HG03469 (cell line): ENCODE measurements around the gene XPA.
"Not testable (repeated sequence)": the region's sequence is repeated elsewhere in the genome, so short reads cannot be mapped to it uniquely, and the experiment has no call there.

Source experiments
- ATAC-seq: cut with Tn5 transposase; IDR thresholded peaks from one replicate; pipeline ENCODE4 v1.9.1; 2021; ENCODE audit warnings: mild to moderate bottlenecking, moderate library complexity, moderate number of reproducible peaks; ENCODE audit not compliant: unreplicated experiment

Gene XPA

GRCh38 chr9:97704345-97704677 lies 7.2 kb upstream of the XPA start:
- no peak for ATAC-seq

GRCh38 chr9:97703437-97704344 lies 6.6 kb upstream of the XPA start:
- ATAC-seq: no peak

GRCh38 chr9:97699824-97700223 lies 2.7 kb upstream of the XPA start:
- ATAC-seq: not testable (repeated sequence)

GRCh38 chr9:97699281-97699680 lies 2.1 kb upstream of the XPA start:
- ATAC-seq: not testable (repeated sequence)

GRCh38 chr9:97698865-97699264 lies 1.7 kb upstream of the XPA start:
- no peak for ATAC-seq

DNA sequence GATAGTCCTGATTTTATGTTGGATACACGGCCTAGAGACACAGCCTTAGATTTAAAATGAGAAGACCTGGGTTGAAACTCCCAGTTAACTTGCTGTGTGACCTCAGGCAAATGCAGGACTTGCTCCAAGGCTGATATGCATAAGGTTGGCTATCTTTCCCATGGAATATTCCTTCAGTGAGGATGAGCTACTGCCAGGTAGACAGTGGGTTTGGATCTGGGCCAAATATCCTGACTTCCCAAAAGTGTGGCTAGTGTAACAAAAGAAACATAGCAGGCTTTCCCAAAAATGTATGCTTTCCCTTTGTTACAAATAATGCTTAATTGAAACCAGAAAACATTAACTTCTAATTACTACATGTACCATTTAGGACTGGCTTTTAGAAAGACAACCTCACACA lies 697 bp upstream of the XPA start:
- no peak for ATAC-seq

DNA sequence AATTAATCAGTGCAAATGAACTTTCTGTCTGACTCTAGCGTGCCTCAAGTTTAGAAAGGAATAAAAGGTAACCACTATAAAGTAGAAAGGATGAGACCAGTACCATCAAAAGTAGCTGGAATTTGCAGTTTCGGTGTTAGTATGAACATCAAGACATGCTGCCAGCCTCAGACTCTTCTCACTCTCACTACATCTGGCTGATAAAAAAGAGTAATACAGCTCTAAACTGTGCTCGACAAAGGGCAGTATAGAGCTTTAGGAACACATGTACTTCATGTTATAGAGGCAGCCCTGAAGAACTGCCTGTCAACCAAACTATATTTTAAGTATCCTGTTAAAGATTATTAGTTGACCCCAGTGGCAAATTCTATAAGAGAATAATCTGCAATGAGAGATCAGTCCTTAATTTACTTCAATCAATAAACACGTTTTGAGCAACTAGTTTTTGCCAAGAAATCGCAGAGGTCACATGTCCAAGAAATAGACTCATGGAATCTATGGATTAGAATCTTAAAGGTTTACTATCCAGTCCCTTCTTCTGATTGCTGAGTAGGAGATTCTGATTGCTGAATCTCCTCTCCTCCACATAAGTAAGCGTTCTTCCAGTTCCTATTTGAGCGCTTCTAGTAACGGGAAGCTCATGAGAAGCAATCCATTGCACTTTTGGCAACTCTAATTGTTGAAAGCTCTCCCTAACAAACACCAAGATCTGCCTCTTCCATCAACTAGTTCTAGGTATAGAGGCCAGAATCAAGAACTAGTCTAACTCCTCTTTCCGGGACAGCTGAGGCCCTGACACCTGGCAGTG lies 941 bp downstream of the XPA start:
- no peak for ATAC-seq

DNA sequence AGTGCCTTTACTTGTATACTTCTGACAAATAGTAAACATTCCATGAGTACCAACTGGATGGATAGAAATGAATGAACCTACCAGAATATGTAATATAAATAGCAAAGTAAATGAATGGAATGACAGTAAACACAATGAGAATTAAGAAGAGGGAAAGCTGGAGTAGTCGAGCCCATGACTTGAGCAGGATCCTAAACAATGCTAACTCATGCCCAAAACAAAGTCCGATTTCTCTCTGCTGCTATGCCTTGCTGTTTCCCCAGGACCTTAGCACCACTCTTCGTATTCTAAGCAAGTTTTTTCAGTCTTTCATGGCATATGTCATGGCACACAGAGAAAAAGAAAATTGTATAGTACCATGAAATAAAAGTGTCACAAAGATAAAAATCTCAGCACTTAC lies 1.8 kb downstream of the XPA start:
- ATAC-seq: no peak

DNA sequence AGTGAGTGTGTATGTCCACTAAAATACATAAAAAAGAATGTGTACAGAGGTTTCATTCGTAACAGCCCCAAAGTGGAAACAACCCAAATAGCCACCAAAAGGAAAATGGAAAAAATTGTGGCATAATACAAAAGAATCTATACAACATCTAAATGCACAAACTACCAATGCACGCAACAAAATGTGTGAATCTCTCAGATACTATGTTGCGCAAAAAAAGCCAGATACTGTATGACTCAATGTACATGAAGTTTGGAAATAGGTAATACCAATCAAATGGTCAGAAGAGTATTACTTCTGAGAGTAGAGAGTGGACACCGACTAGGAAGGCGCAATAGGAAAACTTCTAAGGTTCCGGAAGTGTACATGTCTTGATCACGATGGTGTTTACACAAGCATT lies 2.4 kb downstream of the XPA start:
- no peak for ATAC-seq

DNA sequence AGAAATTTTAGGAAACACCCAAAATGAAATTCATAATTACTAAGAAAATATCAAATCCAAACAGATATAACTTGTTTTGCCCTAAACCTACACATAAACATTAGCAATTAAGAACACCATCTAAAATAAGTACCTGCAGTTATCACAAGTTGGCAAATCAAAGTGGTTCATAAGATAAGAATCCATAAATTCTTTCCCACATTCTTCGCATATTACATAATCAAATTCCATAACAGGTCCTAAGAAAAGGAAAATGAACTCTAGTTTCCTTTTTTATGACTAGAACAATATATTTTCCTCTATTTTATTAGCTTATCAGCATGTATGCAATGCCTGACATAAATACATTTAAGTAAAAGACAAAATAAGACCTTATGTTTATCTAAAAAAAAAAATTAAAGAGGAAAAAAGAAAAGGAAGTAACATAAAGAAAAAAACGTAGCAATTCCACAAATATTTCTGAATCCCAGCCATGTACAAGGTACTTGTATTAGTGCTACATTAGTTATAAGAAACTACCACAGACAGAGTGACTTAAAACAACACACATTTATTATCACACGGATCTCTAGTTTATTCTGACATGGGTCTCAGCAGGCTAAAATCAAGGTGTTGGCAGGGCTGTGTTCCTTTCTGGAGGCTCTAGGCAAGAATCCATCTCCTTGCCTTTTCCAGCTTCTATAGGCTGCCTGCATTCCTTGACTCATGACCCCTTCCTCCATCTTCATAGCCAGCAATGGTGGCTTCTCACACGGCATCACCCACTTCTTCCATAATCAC lies 7.5 kb downstream of the XPA start:
- ATAC-seq: no peak

- ATAC-seq: no peak
Measured at GRCh38 chr9:97688654-97689053, 8.5 kb downstream of the XPA start.

DNA sequence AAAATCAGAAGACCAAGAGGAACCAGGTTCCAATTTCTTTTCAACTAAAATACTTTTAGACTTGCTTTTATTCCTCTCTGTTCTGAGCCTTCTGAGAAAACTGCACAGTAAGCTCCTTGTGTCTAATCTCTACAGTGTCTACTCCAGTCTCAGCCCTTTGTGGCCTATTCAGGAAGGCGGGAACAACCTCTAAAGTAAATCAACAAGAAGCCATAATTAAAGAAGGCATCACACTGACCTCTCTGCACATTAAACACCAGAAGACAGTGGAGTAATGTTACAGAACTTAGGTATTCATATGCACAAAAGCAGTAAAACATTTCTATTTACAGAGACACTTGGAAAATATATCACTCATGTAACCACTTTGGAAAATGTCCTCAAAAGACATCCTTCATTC lies 14.9 kb downstream of the XPA start:
- ATAC-seq: no peak

- no peak for ATAC-seq
Measured at GRCh38 chr9:97675655-97676054, 21.5 kb downstream of the XPA start.

DNA sequence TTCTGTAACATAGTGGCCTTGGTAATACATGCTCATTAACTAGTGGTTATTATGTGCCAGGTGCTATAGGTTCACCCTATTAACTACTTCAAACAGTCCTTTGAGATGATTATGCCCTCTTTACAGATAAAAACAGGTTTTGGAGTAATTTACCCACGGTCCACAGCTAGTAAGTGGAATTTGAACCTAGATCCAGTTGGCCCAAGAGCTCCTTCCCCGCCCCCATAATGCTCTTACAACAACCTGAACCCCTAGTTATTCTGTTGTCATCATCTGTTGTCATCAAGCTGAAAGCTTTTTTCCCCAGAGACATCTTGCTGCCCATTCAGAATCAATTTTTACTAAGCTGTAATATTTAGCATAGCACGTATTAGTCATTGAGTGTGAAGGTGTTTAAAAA lies 23.2 kb downstream of the XPA start:
- ATAC-seq: no peak

GRCh38 chr9:97672403-97672802 lies 24.7 kb downstream of the XPA start:
- no peak for ATAC-seq

DNA sequence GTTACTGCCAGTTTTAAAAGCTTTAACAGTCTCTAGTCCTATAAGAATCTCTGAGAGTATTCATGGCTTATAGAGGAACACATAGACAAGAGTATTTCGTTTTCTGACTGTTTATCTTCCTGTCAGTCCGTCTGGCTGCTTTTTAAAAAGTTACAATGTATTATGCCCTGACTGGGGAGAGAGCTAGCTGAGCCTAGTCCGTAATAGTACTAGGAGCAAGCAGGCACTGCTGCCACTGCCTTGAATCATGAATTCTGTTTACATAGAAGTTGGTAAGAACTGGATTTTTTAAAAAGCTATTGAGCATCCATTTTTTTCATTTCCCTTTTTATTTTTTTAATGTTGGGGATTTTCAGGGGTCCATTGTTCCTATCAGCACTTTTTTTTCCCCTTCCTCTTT lies 26.6 kb downstream of the XPA start:
- ATAC-seq: no peak

DNA sequence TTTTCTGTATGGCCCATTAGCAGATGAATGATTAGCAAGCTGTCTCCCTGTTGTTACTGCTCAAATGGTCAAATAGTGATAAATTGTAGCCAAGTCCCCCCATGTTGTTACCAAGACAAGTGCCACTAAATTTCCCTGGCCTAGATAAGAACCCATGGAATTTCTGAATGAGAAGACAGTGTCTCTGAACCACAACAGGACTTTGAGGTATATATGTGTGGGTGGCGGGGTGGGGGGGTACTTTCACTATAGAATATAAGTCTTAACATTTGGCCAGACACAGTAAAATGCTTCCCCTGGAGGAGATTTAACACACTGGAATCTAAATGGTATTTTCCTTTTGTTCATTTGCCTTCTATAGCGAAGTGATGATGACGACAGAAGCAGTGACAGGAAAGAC lies 28.7 kb downstream of the XPA start:
- ATAC-seq: no peak

- ATAC-seq: no peak
Measured at GRCh38 chr9:97666907-97667686, 30.0 kb downstream of the XPA start.

GRCh38 chr9:97665742-97666141 lies 31.4 kb downstream of the XPA start:
- ATAC-seq: no peak

- ATAC-seq: no peak
Measured at GRCh38 chr9:97660847-97661246, 36.3 kb downstream of the XPA start.

DNA sequence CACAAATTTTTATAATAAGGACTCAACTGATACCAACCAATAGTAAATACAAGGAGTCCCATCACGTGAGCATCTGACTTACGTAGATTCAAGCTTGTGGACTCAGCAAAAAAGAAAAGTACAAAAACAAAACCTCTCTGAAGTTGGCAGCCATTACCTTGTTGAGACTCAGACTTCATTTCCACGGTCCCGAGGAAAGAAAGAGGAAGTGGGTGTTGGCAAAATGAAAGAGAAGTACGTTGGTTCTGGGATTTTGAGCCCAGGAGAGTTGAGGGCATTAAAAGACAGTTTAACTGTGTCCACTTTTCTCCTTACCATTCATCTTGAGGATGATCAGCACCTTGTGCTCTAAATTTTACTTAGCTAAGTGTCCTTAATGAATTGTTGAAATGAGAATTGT lies 36.8 kb downstream of the XPA start:
- ATAC-seq: no peak
